Upper lobe of left lung (tissue), 6 donors: ENCODE measurements around the gene CD200R1L. TPM values are rescaled to one million over a fixed set of nuclear protein-coding genes. Genes with fewer than 3 reads are reported as not detected.
A peak's percentile ranks its signal among the peaks of the same experiment; 100 is the strongest.

Source experiments
- ATAC-seq, 2 donors: fragments of 200-7000 bp; cut with Tn5 transposase; one replicate each; pipeline ENCODE4 v1.9.1; 2022; ENCODE audit warnings: mild to moderate bottlenecking in 2 of 2, moderate library complexity in 2 of 2; ENCODE audit not compliant: low FRiP score in 2 of 2
- DNase-seq, 2 donors: peaks; one replicate each; pipeline ENCODE4 v3.0.0-alpha.2; 2019 to 2020
- H3K27ac ChIP-seq, 4 donors: fragments of 200-600 bp; sonication (generic); one replicate each; pipeline ENCODE4 v1.5.1; 2016 to 2019
- H3K27me3 ChIP-seq, 4 donors: fragments of 200-600 bp; sonication (generic); one replicate each; pipeline ENCODE4 v1.5.1; 2017 to 2019
- H3K36me3 ChIP-seq, 4 donors: fragments of 200-600 bp; sonication (generic); one replicate each; pipeline ENCODE4 v1.5.1; 2016 to 2019
- H3K4me1 ChIP-seq, 4 donors: fragments of 200-600 bp; sonication (generic); one replicate each; pipeline ENCODE4 v1.5.1; 2018 to 2019
- H3K4me3 ChIP-seq, 4 donors: fragments of 200-600 bp; sonication (generic); one replicate each; pipeline ENCODE4 v1.5.1; 2017 to 2019; ENCODE audit warnings: mild to moderate bottlenecking in 2 of 4, moderate library complexity in 1 of 4
- H3K9me3 ChIP-seq, 4 donors: fragments of 200-600 bp; sonication (generic); one replicate each; pipeline ENCODE4 v1.5.1; 2018 to 2019
- EP300 ChIP-seq, 4 donors: sonication (generic); formaldehyde crosslinking; IDR thresholded peaks; one replicate each; pipeline ENCODE4 v1.5.1; 2017; ENCODE audit warnings: antibody characterized with exemption in 4 of 4, control low read depth in 2 of 4
- POLR2A ChIP-seq, 4 donors: fragments of 450-650 bp; IDR thresholded peaks; one replicate each; pipeline ENCODE4 v1.5.1; 2016 to 2017; ENCODE audit warnings: antibody characterized with exemption in 4 of 4, mild to moderate bottlenecking in 2 of 4
- POLR2AphosphoS5 ChIP-seq, 2 donors: sonication (generic); formaldehyde crosslinking; IDR thresholded peaks; one replicate each; pipeline ENCODE4 v1.5.1; 2017; ENCODE audit warnings: antibody characterized with exemption in 2 of 2
- WGBS, 2 donors: methylation state at CpG; one replicate each; pipeline ENCODE4 v1.1.5; 2017 to 2018; 5-methylcytosine and 5-hydroxymethylcytosine counted together
- total RNA-seq, 6 donors: library from RNA; depleted of rRNA in 4 of 6; stranded (reverse); fragments of >200 nt in 4 of 6; gene quantifications; one replicate each; pipeline versions ENCODE4 v1.1.0 to v1.2.1, GENCODE V29; 2016 to 2021
- TF ChIP-seq, protein P1 (sequence below), 6 experiments: fragments of 450-650 bp in 4 of 6; fragments of 200-600 bp in 2 of 6; sonication (generic) in 2 of 6; IDR thresholded peaks; one replicate each; pipeline ENCODE4 v1.5.1; 2016 to 2019; ENCODE audit warnings: antibody characterized with exemption in 6 of 6
- donor health status: DM: no; HTN: no; CAD: no; lungs with moderate emphysema.
- donor health status: DM: no; HTN: yes; CAD: no; lungs with severe emphysema.

Gene CD200R1L
- total RNA-seq, 6 donors from 2014 or later: not detected

DNA sequence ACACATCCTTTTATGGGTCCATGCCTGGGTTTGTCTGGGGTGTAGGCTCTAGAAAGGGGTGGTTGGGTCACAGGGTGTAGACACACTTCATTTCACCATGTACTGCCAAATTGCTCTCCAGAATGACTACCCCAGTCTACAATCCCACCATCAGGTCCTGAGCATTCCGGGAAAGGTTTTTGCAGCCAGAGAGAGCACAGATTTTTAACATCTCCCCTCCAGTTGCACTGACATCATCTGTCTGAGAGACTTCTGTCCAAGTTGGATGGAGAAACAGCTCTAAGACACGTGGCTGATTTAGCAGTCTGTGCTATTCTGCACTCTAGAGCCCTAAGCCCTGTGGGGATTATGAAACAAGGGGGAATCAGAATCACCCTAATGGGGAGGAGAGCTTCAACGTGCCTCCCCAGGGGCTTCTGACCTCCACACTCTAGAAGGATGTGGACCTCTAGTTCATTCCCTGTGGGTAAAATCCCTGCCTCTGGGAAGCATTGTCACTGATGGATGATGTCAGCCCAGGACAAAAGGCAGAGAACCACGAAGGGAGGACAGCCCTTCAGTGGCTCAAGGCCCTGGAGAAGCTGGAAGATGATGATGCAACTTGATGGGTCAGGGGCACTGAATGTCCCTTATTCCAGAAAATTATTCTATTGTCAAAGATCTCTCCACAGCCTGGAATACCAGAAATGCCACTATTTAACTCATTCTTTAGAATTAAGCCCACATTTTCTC lies 71.5 kb downstream of the CD200R1L start:
- peaks cover 0 to 18% (median 3%) of the 10 kb centered on the region in 4 donors for H3K4me1 ChIP-seq
- H3K36me3 ChIP-seq: no peaks in the 10 kb centered on the region
- H3K27me3 ChIP-seq: no peaks in the 10 kb centered on the region
- no peaks in the 10 kb centered on the region for H3K9me3 ChIP-seq
- no peak overlapping the region for H3K27ac ChIP-seq
- DNase-seq (no peak), ATAC-seq (peak; percentile 58 to 89)
- TF ChIP-seq POLR2AphosphoS5 (IDR thresholded peaks at IDR 0.05): no peak
- H3K4me3 ChIP-seq: no peak overlapping the region
- WGBS, 2 donors: 46 to 56% methylated on average over 4 of the region's 4 CpGs

DNA sequence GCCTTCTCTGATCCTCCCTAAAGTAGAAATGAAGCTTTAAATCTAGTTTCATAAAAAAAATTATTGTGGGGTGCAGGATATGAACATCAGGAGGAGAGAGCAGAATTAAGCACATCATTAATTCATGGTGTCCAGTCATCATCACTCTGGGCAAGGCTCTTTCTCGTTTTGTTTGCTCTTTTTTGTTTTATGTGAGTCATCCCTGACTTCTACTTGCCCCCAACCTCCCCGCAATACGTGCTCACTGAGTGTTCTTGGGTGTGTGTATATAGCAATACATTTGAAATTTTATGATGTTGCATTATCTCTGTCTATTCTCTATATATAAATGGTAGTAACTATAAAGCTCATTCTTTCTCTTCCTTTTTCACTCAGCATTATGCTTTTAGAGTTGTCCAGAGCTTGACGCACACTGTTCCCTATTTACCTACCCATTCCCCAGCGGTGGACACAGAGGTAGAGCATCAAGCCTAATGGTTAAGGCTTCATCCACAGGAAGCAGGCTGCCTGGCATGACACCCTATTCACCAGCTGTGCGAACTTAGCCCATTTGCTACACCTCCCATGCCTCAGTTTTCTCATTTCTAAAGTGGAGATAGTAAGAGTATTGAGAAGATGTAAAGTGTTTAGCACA lies 72.3 kb downstream of the CD200R1L start:
- H3K9me3 ChIP-seq: no peaks in the 10 kb centered on the region
- H3K36me3 ChIP-seq: no peaks in the 10 kb centered on the region
- peak in 1 of 2 donors; percentile 61 for ATAC-seq
- TF ChIP-seq EP300 (IDR thresholded peaks at IDR 0.05): no peak
- no peak for TF ChIP-seq POLR2A (IDR thresholded peaks at IDR 0.05)
- TF ChIP-seq, protein P1, sequence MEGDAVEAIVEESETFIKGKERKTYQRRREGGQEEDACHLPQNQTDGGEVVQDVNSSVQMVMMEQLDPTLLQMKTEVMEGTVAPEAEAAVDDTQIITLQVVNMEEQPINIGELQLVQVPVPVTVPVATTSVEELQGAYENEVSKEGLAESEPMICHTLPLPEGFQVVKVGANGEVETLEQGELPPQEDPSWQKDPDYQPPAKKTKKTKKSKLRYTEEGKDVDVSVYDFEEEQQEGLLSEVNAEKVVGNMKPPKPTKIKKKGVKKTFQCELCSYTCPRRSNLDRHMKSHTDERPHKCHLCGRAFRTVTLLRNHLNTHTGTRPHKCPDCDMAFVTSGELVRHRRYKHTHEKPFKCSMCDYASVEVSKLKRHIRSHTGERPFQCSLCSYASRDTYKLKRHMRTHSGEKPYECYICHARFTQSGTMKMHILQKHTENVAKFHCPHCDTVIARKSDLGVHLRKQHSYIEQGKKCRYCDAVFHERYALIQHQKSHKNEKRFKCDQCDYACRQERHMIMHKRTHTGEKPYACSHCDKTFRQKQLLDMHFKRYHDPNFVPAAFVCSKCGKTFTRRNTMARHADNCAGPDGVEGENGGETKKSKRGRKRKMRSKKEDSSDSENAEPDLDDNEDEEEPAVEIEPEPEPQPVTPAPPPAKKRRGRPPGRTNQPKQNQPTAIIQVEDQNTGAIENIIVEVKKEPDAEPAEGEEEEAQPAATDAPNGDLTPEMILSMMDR (IDR thresholded peaks at IDR 0.05): no peak
- TF ChIP-seq POLR2AphosphoS5 (IDR thresholded peaks at IDR 0.05): no peak
- no peak overlapping the region for H3K27ac ChIP-seq
- no peaks in the 10 kb centered on the region for H3K27me3 ChIP-seq
- peaks cover 0 to 14% (median 3%) of the 10 kb centered on the region in 4 donors for H3K4me1 ChIP-seq
- no peak overlapping the region for H3K4me3 ChIP-seq
- WGBS, 2 donors: 71% methylated on average over 6 of the region's 6 CpGs
- DNase-seq: no peak

DNA sequence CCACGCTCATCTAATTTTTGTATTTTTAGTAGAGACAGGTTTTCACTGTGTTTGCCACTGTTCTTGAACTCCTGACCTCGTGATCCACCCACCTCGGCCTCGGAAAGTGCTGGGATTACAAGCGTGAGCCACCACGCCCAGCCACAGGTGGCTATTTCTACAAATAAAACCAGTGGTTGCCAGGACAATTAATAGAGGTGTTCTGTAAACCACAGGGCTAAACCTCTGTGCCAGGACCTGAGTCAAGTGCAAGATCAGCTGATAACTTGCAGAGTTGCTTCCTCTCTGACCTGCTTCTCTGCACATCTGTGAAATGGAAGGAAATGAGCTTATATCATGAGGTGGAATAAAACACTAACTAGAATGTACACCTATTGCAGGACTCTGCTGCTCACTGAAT lies 72.8 kb downstream of the CD200R1L start:
- Histone ChIP-seq H3K36me3 (no peaks in the 10 kb centered on the region), H3K4me3 (no peak overlapping the region), H3K4me1 (peaks cover 0 to 9% (median 3%) of the 10 kb centered on the region in 4 donors), H3K9me3 (no peaks in the 10 kb centered on the region), H3K27ac (no peak overlapping the region), H3K27me3 (no peaks in the 10 kb centered on the region)
- whole genome bisulfite sequencing, 2 donors: 62 to 68% methylated on average over 6 of the region's 6 CpGs
- no peak for TF ChIP-seq POLR2A (IDR thresholded peaks at IDR 0.05)
- TF ChIP-seq, protein P1 (IDR thresholded peaks at IDR 0.05): no peak
- no peak for TF ChIP-seq POLR2AphosphoS5 (IDR thresholded peaks at IDR 0.05)
- no peak for ATAC-seq
- no peak for DNase-seq

DNA sequence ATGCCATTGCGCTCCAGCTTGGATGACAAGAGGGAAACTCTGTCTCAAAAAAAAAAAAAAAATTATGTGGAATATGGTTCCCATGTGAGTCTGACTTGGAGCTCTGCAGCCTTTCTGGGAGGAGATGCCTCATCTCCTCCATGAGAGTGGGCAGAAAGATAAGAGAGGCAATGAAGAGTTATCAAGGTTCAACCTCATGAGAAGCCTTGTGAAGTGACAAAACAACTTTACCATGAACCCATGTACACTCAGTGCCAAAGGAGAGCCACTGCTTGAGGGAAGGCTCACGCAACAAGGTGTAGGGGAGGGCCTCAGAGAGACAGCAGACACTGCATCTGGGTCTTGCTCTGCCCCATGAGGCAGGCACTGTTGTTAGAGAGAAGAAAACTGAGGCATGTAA lies 75.7 kb downstream of the CD200R1L start:
- 93 to 98% methylated on average over 2 of the region's 2 CpGs for WGBS, 2 donors
- DNase-seq (no peak), ATAC-seq (no peak)
- no peaks in the 10 kb centered on the region for H3K27me3 ChIP-seq
- no peak for TF ChIP-seq EP300 (IDR thresholded peaks at IDR 0.05)
- no peak for TF ChIP-seq POLR2A (IDR thresholded peaks at IDR 0.05)
- TF ChIP-seq, protein P1 (IDR thresholded peaks at IDR 0.05): no peak
- no peak for TF ChIP-seq POLR2AphosphoS5 (IDR thresholded peaks at IDR 0.05)
- H3K4me3 ChIP-seq: no peak overlapping the region
- no peaks in the 10 kb centered on the region for H3K9me3 ChIP-seq
- no peaks in the 10 kb centered on the region for H3K36me3 ChIP-seq
- H3K4me1 ChIP-seq: peaks cover 0 to 3% (median 0%) of the 10 kb centered on the region in 4 donors
- H3K27ac ChIP-seq: no peak overlapping the region

DNA sequence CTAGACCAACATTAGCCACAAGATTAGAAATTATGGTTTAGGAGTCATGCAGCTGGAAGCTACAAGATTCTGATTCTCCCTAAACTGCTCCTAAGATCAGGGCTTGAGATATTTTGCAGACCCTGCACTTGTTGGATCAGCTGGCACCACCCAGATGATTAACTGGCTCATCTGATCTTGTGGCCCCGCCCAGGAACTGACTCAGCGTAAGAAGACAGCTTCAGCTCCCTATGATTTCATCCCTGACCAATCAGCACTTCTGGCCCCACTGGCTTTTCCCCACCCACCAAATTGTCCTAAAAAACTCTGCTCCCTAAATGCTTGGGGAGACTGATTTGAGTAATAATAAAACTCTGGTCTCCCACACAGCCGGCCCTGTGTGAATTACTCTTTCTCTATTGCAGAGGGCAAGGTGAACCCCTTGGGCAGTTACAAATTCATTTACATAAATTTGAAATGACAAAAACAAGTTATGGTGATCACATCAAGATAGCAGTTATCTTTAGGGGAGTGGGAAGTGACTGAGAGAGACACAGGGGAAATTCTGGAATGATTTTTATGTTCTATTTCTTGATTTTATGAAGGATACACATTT lies 76.5 kb downstream of the CD200R1L start:
- Histone ChIP-seq H3K27ac (no peak overlapping the region), H3K27me3 (no peaks in the 10 kb centered on the region), H3K4me1 (peaks cover 0 to 3% (median 0%) of the 10 kb centered on the region in 4 donors), H3K4me3 (no peak overlapping the region), H3K36me3 (no peaks in the 10 kb centered on the region), H3K9me3 (no peaks in the 10 kb centered on the region)
- DNase-seq: no peak
- WGBS, 2 donors: 79 to 84% methylated on average over 3 of the region's 3 CpGs
- no peak for TF ChIP-seq POLR2AphosphoS5 (IDR thresholded peaks at IDR 0.05)
- TF ChIP-seq, protein P1 (IDR thresholded peaks at IDR 0.05): no peak
- TF ChIP-seq EP300 (IDR thresholded peaks at IDR 0.05): no peak
- no peak for TF ChIP-seq POLR2A (IDR thresholded peaks at IDR 0.05)
- ATAC-seq: peak in 1 of 2 donors; percentile 22
